DND-41 (cell line): ENCODE measurements around the gene DYNLT3.

Experiments used
- EZH2 ChIP-seq: IDR thresholded peaks from 3 replicates; pipeline ENCODE4 v1.6.1; 2012; ENCODE audit warnings: borderline replicate concordance, low read depth, mild to moderate bottlenecking, moderate library complexity, low read length, inconsistent platforms; ENCODE audit not compliant: severe bottlenecking
- TF ChIP-seq, protein P1 (sequence below): IDR thresholded peaks from 2 replicates; pipeline ENCODE4 v1.5.1; 2012; ENCODE audit warnings: borderline replicate concordance, low read length, moderate library complexity, mild to moderate bottlenecking; ENCODE audit not compliant: poor library complexity, severe bottlenecking; ENCODE audit errors: extremely low read depth

DNA sequence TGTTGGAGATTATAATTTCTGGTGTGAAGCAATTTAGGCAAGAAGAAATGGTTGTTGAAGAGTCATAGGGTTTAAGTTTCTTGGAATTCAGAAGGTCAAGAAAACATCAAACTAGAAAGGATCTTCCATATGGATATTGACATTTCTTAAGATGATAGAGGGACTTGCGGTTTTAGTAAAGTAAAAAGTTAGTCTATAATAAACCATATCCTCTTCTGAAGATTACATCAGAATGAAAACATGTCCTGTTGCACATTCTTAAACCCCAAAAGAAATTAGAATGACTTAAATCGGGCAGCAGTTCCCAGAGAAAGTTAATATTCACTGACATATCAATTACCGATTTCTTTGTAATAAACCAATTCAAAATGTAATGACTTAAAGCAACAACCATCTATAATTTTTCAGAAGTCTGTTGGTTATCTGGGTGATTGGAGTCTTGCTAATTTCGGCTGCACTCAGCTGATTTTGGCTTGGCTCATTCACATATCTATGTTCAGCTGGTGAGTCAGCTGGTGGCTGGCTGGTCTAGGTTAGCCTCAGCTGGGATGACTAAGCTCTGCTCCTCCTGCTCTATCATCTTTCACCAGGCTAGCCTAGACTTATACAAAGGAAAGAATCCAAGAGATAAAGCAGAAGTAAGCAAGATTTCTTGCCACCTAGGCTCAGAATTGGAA is 24.4 kb upstream of the DYNLT3 start:
- TF ChIP-seq EZH2, result no peak
- TF ChIP-seq, protein P1, sequence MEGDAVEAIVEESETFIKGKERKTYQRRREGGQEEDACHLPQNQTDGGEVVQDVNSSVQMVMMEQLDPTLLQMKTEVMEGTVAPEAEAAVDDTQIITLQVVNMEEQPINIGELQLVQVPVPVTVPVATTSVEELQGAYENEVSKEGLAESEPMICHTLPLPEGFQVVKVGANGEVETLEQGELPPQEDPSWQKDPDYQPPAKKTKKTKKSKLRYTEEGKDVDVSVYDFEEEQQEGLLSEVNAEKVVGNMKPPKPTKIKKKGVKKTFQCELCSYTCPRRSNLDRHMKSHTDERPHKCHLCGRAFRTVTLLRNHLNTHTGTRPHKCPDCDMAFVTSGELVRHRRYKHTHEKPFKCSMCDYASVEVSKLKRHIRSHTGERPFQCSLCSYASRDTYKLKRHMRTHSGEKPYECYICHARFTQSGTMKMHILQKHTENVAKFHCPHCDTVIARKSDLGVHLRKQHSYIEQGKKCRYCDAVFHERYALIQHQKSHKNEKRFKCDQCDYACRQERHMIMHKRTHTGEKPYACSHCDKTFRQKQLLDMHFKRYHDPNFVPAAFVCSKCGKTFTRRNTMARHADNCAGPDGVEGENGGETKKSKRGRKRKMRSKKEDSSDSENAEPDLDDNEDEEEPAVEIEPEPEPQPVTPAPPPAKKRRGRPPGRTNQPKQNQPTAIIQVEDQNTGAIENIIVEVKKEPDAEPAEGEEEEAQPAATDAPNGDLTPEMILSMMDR, result no peak
